HepG2 (cell line): Measurements from ENCODE around the gene NRN1L. TPM values are rescaled to one million over a fixed set of nuclear protein-coding genes. Genes with fewer than 3 reads are reported as not detected.

Experiments used
- ATAD3A ChIP-seq: sonication (generic); formaldehyde crosslinking; IDR thresholded peaks from 2 replicates; pipeline ENCODE4 v1.4.0; 2020; ENCODE audit warnings: missing genetic modification reagents
- CENPBD1 ChIP-seq: sonication (generic); formaldehyde crosslinking; IDR thresholded peaks from 2 replicates; pipeline ENCODE4 v1.8.0; 2022; ENCODE audit warnings: missing genetic modification reagents, low read depth, mild to moderate bottlenecking, borderline replicate concordance
- DMAP1 ChIP-seq: IDR thresholded peaks from 2 replicates; pipeline ENCODE4 v1.6.1; 2016
- FOXM1 ChIP-seq: sonication (generic); formaldehyde crosslinking; IDR thresholded peaks from 2 replicates; pipeline ENCODE4 v1.5.0; 2020; ENCODE audit warnings: missing genetic modification reagents
- JDP2 ChIP-seq: sonication (generic); formaldehyde crosslinking; IDR thresholded peaks from 2 replicates; pipeline ENCODE4 v1.8.1; 2022; ENCODE audit warnings: missing genetic modification reagents, borderline replicate concordance
- KLF11 ChIP-seq: IDR thresholded peaks from 2 replicates; pipeline ENCODE4 v1.6.1; 2016; ENCODE audit warnings: missing compliant biosample characterization
- NFKB2 ChIP-seq: sonication (generic); formaldehyde crosslinking; IDR thresholded peaks from 2 replicates; pipeline ENCODE4 v1.4.0; 2020; ENCODE audit warnings: missing genetic modification reagents, borderline replicate concordance
- NFKBIZ ChIP-seq: IDR thresholded peaks from 2 replicates; pipeline ENCODE4 v1.6.1; 2018; ENCODE audit warnings: missing genetic modification reagents, missing compliant biosample characterization
- PHF21A ChIP-seq: sonication (generic); formaldehyde crosslinking; IDR thresholded peaks from 2 replicates; pipeline ENCODE4 v1.5.0; 2020; ENCODE audit warnings: mild to moderate bottlenecking, missing genetic modification reagents
- RAD51 ChIP-seq: fragments of 450-650 bp; IDR thresholded peaks from 2 replicates; pipeline ENCODE4 v1.6.1; 2016; ENCODE audit warnings: borderline replicate concordance
- RFXAP ChIP-seq: sonication (generic); formaldehyde crosslinking; IDR thresholded peaks from 2 replicates; pipeline ENCODE4 v1.4.0; 2020; ENCODE audit warnings: missing genetic modification reagents, borderline replicate concordance
- RNF2 ChIP-seq: fragments of 450-650 bp; conservative IDR thresholded peaks from 2 replicates; pipeline ENCODE4 v1.6.1; 2016; ENCODE audit warnings: low read depth
- TCF7 ChIP-seq: sonication (generic); IDR thresholded peaks from 2 replicates; pipeline ENCODE4 v1.6.1; 2016; ENCODE audit warnings: antibody characterized with exemption, low read depth
- TFDP1 ChIP-seq: IDR thresholded peaks from 2 replicates; pipeline ENCODE4 v1.6.1; 2016; ENCODE audit warnings: missing compliant biosample characterization, missing genetic modification reagents, borderline replicate concordance
- ZBTB7B ChIP-seq: sonication (generic); formaldehyde crosslinking; IDR thresholded peaks from 2 replicates; pipeline ENCODE4 v1.4.0; 2020; ENCODE audit warnings: missing genetic modification reagents
- ZKSCAN5 ChIP-seq: sonication (generic); formaldehyde crosslinking; IDR thresholded peaks from 2 replicates; pipeline ENCODE4 v1.5.1; 2020; ENCODE audit warnings: mild to moderate bottlenecking, missing genetic modification reagents
- ZNF230 ChIP-seq: sonication (generic); formaldehyde crosslinking; IDR thresholded peaks from 2 replicates; pipeline ENCODE4 v1.4.0; 2020; ENCODE audit warnings: mild to moderate bottlenecking, missing genetic modification reagents
- ZNF253 ChIP-seq: sonication (generic); formaldehyde crosslinking; IDR thresholded peaks from 2 replicates; pipeline ENCODE4 v1.8.0; 2022; ENCODE audit warnings: mild to moderate bottlenecking, missing genetic modification reagents, borderline replicate concordance
- ZNF333 ChIP-seq: sonication (generic); formaldehyde crosslinking; IDR thresholded peaks from 2 replicates; pipeline ENCODE4 v1.4.0; 2020; ENCODE audit warnings: mild to moderate bottlenecking, missing genetic modification reagents, borderline replicate concordance
- ZNF556 ChIP-seq: sonication (generic); formaldehyde crosslinking; IDR thresholded peaks from 2 replicates; pipeline ENCODE4 v1.4.0; 2020; ENCODE audit warnings: mild to moderate bottlenecking, missing genetic modification reagents, borderline replicate concordance
- ZNF562 ChIP-seq: sonication (generic); formaldehyde crosslinking; IDR thresholded peaks from 2 replicates; pipeline ENCODE4 v1.8.0; 2022; ENCODE audit warnings: missing genetic modification reagents, borderline replicate concordance
- polyA plus RNA-seq, 8 experiments: library from polyadenylated mRNA; depleted of rRNA in 3 of 8; stranded (reverse) in 7 of 8; unstranded in 1 of 8; fragments of >200 nt; fragmentation: Illumina TruSeq in 4 of 8; extraction: Trizol in 4 of 8; gene quantifications; 2 replicates each; pipeline versions ENCODE4 v1.2.1 to v1.2.3, GENCODE V29; 2011 to 2016; ENCODE audit warnings: low read depth in 4 of 8, missing spikeins in 1 of 8, mixed read lengths in 1 of 8; ENCODE audit not compliant: insufficient read depth in 1 of 8
- total RNA-seq, 5 experiments: library from RNA; depleted of rRNA; stranded (reverse); fragments of >200 nt; fragmentation: Illumina TruSeq; extraction: Trizol; gene quantifications; 2 replicates each; pipeline ENCODE4 v1.2.3, GENCODE V29; 2016; ENCODE audit warnings: low read depth in 1 of 5
- TF ChIP-seq, protein P1 (sequence below): sonication (generic); formaldehyde crosslinking; IDR thresholded peaks from 2 replicates; pipeline ENCODE4 v1.4.0; 2020; ENCODE audit warnings: missing genetic modification reagents, mild to moderate bottlenecking, borderline replicate concordance
- TF ChIP-seq, protein P2 (sequence below): sonication (generic); formaldehyde crosslinking; IDR thresholded peaks from 2 replicates; pipeline ENCODE4 v1.8.1; 2023; ENCODE audit warnings: missing genetic modification reagents, inconsistent platforms, borderline replicate concordance
- TF ChIP-seq, protein P3 (sequence below): conservative IDR thresholded peaks from 2 replicates; pipeline ENCODE4 v1.6.1; 2018; ENCODE audit warnings: missing genetic modification reagents

Gene NRN1L
- total and polyA plus RNA-seq, 2 of the 13 experiments (the other 11 are each of a cell fraction or from before 2014, with no cell fraction given) = 0.53 to 1.2 TPM

DNA sequence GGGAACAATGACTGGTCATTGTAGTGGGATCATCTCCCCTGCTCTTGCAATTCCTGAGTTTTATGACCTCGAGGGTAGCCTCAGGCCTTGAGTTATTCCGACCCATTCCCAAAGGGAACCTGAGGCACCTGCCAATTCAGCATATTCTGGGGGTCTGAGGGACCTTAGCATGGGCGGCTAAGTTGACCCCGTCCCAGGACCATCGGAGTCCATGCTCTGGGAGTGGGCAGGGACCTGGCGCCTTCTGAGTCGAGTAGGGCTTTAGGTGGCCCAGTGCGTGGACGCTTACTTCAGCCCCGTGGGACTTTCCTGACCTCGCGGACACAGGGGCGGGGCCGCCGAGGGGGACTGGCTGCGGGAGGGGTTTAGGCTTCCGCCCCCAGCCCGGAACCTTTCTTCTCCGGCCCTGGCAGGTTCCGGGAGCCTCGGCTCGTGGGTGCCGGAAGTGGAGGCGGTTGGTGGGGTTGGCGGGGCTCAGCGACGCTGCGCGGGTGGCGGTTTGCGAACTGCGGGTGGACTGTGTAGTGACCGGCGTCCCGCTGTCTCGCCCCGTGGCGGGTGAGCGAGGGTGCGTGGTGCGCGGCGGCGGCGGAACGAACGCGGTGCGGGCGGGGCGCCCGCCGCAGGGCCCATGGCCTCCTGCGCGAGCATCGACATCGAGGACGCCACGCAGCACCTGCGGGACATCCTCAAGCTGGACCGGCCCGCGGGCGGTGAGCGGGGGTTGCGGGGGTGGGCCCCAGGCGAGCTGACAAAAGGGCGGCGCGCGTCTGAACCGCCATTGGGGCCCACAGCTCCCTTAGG is 11.9 kb upstream of the NRN1L start, which contains the start of gene EDC4 (continued):
- peak; percentile 86 for TF ChIP-seq PHF21A (CRISPR knock-in tag)
- peak; percentile 69; the same call in 1 of the 2 replicates for TF ChIP-seq NFKBIZ
- TF ChIP-seq ZKSCAN5 (CRISPR knock-in tag) = 0 out of 2 replicates have a peak, but pooled peaks have one; percentile 44
- peak; percentile 93 for TF ChIP-seq DMAP1 (CRISPR knock-in tag)
- TF ChIP-seq RAD51 = no peak
- peak; percentile 77 for TF ChIP-seq TFDP1 (CRISPR knock-in tag)
- peak; percentile 86 for TF ChIP-seq ZBTB7B
- peak; percentile 20; the same call in 1 of the 2 replicates for TF ChIP-seq ZNF230 (CRISPR knock-in tag)
- no peak for TF ChIP-seq CENPBD1 (CRISPR knock-in tag)
- no peak; the same call in 1 of the 2 replicates for TF ChIP-seq ZNF253
- peak; percentile 69; the same call in 1 of the 2 replicates for TF ChIP-seq KLF11 (CRISPR knock-in tag)
- no peak for TF ChIP-seq ATAD3A
- TF ChIP-seq, protein P1, sequence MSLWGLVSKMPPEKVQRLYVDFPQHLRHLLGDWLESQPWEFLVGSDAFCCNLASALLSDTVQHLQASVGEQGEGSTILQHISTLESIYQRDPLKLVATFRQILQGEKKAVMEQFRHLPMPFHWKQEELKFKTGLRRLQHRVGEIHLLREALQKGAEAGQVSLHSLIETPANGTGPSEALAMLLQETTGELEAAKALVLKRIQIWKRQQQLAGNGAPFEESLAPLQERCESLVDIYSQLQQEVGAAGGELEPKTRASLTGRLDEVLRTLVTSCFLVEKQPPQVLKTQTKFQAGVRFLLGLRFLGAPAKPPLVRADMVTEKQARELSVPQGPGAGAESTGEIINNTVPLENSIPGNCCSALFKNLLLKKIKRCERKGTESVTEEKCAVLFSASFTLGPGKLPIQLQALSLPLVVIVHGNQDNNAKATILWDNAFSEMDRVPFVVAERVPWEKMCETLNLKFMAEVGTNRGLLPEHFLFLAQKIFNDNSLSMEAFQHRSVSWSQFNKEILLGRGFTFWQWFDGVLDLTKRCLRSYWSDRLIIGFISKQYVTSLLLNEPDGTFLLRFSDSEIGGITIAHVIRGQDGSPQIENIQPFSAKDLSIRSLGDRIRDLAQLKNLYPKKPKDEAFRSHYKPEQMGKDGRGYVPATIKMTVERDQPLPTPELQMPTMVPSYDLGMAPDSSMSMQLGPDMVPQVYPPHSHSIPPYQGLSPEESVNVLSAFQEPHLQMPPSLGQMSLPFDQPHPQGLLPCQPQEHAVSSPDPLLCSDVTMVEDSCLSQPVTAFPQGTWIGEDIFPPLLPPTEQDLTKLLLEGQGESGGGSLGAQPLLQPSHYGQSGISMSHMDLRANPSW = no peak; the same call in 1 of the 2 replicates
- TF ChIP-seq, protein P2, sequence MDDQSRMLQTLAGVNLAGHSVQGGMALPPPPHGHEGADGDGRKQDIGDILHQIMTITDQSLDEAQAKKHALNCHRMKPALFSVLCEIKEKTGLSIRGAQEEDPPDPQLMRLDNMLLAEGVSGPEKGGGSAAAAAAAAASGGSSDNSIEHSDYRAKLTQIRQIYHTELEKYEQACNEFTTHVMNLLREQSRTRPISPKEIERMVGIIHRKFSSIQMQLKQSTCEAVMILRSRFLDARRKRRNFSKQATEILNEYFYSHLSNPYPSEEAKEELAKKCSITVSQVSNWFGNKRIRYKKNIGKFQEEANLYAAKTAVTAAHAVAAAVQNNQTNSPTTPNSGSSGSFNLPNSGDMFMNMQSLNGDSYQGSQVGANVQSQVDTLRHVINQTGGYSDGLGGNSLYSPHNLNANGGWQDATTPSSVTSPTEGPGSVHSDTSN = peak; percentile 76; the same call in 1 of the 2 replicates
- no peak for TF ChIP-seq TCF7
- peak; percentile 78; the same call in 1 of the 2 replicates for TF ChIP-seq JDP2 (CRISPR knock-in tag)
- TF ChIP-seq, protein P3, sequence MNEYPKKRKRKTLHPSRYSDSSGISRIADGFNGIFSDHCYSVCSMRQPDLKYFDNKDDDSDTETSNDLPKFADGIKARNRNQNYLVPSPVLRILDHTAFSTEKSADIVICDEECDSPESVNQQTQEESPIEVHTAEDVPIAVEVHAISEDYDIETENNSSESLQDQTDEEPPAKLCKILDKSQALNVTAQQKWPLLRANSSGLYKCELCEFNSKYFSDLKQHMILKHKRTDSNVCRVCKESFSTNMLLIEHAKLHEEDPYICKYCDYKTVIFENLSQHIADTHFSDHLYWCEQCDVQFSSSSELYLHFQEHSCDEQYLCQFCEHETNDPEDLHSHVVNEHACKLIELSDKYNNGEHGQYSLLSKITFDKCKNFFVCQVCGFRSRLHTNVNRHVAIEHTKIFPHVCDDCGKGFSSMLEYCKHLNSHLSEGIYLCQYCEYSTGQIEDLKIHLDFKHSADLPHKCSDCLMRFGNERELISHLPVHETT = peak; percentile 86
- peak; percentile 99 for TF ChIP-seq ZNF556 (CRISPR knock-in tag)
- TF ChIP-seq ZNF333 = no peak
- peak; percentile 90; the same call in 1 of the 2 replicates for TF ChIP-seq NFKB2 (CRISPR knock-in tag)
- TF ChIP-seq RFXAP = peak; percentile 88
- no peak for TF ChIP-seq ZNF562 (CRISPR knock-in tag)
- no peak for TF ChIP-seq FOXM1 (CRISPR knock-in tag)
- no peak for TF ChIP-seq RNF2
